ENCODE measurements around the gene MCIDAS.

The MCIDAS gene

GRCh38 chr5:55172937-55173686, 54.0 kb downstream of the MCIDAS start, which contains the start of gene CDC20B:
TSS of gene CDC20B (minus strand) at chr5:55173177. CDS start at chr5:55173000, 177 bp downstream.
- Histone ChIP-seq H3K27me3 (ENCODE audit: insufficient read depth, low read length, poor library complexity) (peaks cover 17% of the 10 kb centered on the region), H3K27ac (ENCODE audit: low read length) (no peak within 1 kb of the TSS)

GRCh38 chr5:55172051-55172899, 54.8 kb downstream of the MCIDAS start:
- Histone ChIP-seq H3K4me1 (ENCODE audit: insufficient read depth, low read length) (peaks cover 18% of the 10 kb centered on the region), H3K9ac (ENCODE audit: low read depth, low read length) (no peak overlapping the region), H3K4me3 (ENCODE audit: low read depth in 1 of 2, low read length in 2 of 2) (peak overlapping the region in 1 of 2 experiments; percentile 46; a peak in 2 of 4 replicates), H3K27me3 (ENCODE audit: insufficient read depth, low read length, poor library complexity) (peaks cover 17% of the 10 kb centered on the region), H3K4me2 (ENCODE audit: insufficient read depth, low read length) (peak overlapping the region; percentile 63), H3K27ac (ENCODE audit: low read length) (no peak overlapping the region), H3K9me3 (ENCODE audit: insufficient read depth, low read length, severe bottlenecking) (no peaks in the 10 kb centered on the region), H2AFZ (ENCODE audit: low read depth, low read length) (no peak overlapping the region), H3K36me3 (ENCODE audit: insufficient read depth, low read length) (no peaks in the 10 kb centered on the region), H4K20me1 (ENCODE audit: insufficient read depth, low read length) (no peaks in the 10 kb centered on the region), H3K79me2 (ENCODE audit: insufficient read depth, low read length) (no peaks in the 10 kb centered on the region)
- no peak for TF ChIP-seq EZH2 (IDR thresholded peaks at IDR 0.05; ENCODE audit: borderline replicate concordance, low read depth, low read length, severe bottlenecking)
- peak; percentile 96 for TF ChIP-seq CTCF (IDR thresholded peaks at IDR 0.05; ENCODE audit: borderline replicate concordance, extremely low read depth, low read length, poor library complexity, severe bottlenecking)
- ATAC-seq (ENCODE audit: insufficient read depth, low read depth): peak; percentile 89
- DNase-seq: peak; percentile 66

More at GRCh38 chr5:55172937-55173686, 54.0 kb downstream of the MCIDAS start, which contains the start of gene CDC20B:
- DNase-seq: peak; percentile 52
- Histone ChIP-seq H3K9me3 (ENCODE audit: insufficient read depth, low read length, severe bottlenecking) (no peaks in the 10 kb centered on the region), H3K79me2 (ENCODE audit: insufficient read depth, low read length) (no peaks in the 10 kb centered on the region), H2AFZ (ENCODE audit: low read depth, low read length) (peak within 1 kb of the TSS; percentile 7; the same call in 1 of the 2 replicates), H3K4me2 (ENCODE audit: insufficient read depth, low read length) (peak within 1 kb of the TSS; percentile 63), H4K20me1 (ENCODE audit: insufficient read depth, low read length) (no peaks in the 10 kb centered on the region), H3K9ac (ENCODE audit: low read depth, low read length) (peak within 1 kb of the TSS; percentile 13; the same call in 1 of the 2 replicates), H3K4me1 (ENCODE audit: insufficient read depth, low read length) (peaks cover 18% of the 10 kb centered on the region), H3K4me3 (ENCODE audit: low read depth in 1 of 2, low read length in 2 of 2) (peak within 1 kb of the TSS in 1 of 2 experiments; percentile 46; a peak in 3 of 4 replicates), H3K36me3 (ENCODE audit: insufficient read depth, low read length) (no peaks in the 10 kb centered on the region)
- peak; percentile 78 for ATAC-seq (ENCODE audit: insufficient read depth, low read depth)
- TF ChIP-seq EZH2 (IDR thresholded peaks at IDR 0.05; ENCODE audit: borderline replicate concordance, low read depth, low read length, severe bottlenecking) (no peak), CTCF (IDR thresholded peaks at IDR 0.05; ENCODE audit: borderline replicate concordance, extremely low read depth, low read length, poor library complexity, severe bottlenecking) (no peak)

- Histone ChIP-seq H3K27ac (ENCODE audit: low read length) (no peak overlapping the region), H3K4me2 (ENCODE audit: insufficient read depth, low read length) (no peak overlapping the region), H3K79me2 (ENCODE audit: insufficient read depth, low read length) (no peaks in the 10 kb centered on the region), H3K27me3 (ENCODE audit: insufficient read depth, low read length, poor library complexity) (peaks cover 17% of the 10 kb centered on the region), H3K36me3 (ENCODE audit: insufficient read depth, low read length) (no peaks in the 10 kb centered on the region), H3K4me3 (ENCODE audit: low read depth in 1 of 2, low read length in 2 of 2) (no peak overlapping the region), H3K4me1 (ENCODE audit: insufficient read depth, low read length) (peaks cover 18% of the 10 kb centered on the region), H3K9ac (ENCODE audit: low read depth, low read length) (no peak overlapping the region), H4K20me1 (ENCODE audit: insufficient read depth, low read length) (no peaks in the 10 kb centered on the region), H2AFZ (ENCODE audit: low read depth, low read length) (no peak overlapping the region), H3K9me3 (ENCODE audit: insufficient read depth, low read length, severe bottlenecking) (no peaks in the 10 kb centered on the region)
- DNase-seq (no peak), ATAC-seq (ENCODE audit: insufficient read depth, low read depth) (no peak)
- TF ChIP-seq CTCF (IDR thresholded peaks at IDR 0.05; ENCODE audit: borderline replicate concordance, extremely low read depth, low read length, poor library complexity, severe bottlenecking) (no peak), EZH2 (IDR thresholded peaks at IDR 0.05; ENCODE audit: borderline replicate concordance, low read depth, low read length, severe bottlenecking) (no peak)
Measured at GRCh38 chr5:55171471-55171870, 55.6 kb downstream of the MCIDAS start.

Measured in DND-41 (cell line).